GM06990 (cell line): ENCODE results near the gene AP1S1.
"Not testable (repeated sequence)": the region's sequence is repeated elsewhere in the genome, so short reads cannot be mapped to it uniquely, and the experiment has no call there.

Source experiments
- DNase-seq: peaks from one replicate; pipeline ENCODE4 v3.0.0-alpha.2; 2011; ENCODE audit not compliant: insufficient read length; ENCODE audit errors: extremely low read depth
- H3K27me3 ChIP-seq: replicated peaks from 2 replicates; pipeline ENCODE4 v1.6.0; 2011; ENCODE audit warnings: low read length; ENCODE audit not compliant: control insufficient read depth, insufficient read depth
- H3K36me3 ChIP-seq: 2 replicates; pipeline ENCODE4 v1.5.1; 2011; ENCODE audit warnings: low read length; ENCODE audit not compliant: control insufficient read depth, insufficient read depth
- H3K4me3 ChIP-seq: replicated peaks from 2 replicates; pipeline ENCODE4 v1.5.1; 2011; ENCODE audit warnings: low read depth, mild to moderate bottlenecking, control low read depth, low read length
- TF ChIP-seq, protein P1 (sequence below): IDR thresholded peaks from 2 replicates; pipeline ENCODE4 v1.5.1; 2011; ENCODE audit warnings: low read length, control low read depth, mild to moderate bottlenecking, inconsistent platforms; ENCODE audit not compliant: insufficient read depth, poor library complexity, severe bottlenecking

Gene AP1S1

GRCh38 chr7:101153969-101154692 lies at the start of gene AP1S1:
AP1S1 (plus strand) TSS chr7:101154476; CDS start chr7:101154515, 39 bp downstream.
- peak; percentile 97 for DNase-seq
- TF ChIP-seq, protein P1, sequence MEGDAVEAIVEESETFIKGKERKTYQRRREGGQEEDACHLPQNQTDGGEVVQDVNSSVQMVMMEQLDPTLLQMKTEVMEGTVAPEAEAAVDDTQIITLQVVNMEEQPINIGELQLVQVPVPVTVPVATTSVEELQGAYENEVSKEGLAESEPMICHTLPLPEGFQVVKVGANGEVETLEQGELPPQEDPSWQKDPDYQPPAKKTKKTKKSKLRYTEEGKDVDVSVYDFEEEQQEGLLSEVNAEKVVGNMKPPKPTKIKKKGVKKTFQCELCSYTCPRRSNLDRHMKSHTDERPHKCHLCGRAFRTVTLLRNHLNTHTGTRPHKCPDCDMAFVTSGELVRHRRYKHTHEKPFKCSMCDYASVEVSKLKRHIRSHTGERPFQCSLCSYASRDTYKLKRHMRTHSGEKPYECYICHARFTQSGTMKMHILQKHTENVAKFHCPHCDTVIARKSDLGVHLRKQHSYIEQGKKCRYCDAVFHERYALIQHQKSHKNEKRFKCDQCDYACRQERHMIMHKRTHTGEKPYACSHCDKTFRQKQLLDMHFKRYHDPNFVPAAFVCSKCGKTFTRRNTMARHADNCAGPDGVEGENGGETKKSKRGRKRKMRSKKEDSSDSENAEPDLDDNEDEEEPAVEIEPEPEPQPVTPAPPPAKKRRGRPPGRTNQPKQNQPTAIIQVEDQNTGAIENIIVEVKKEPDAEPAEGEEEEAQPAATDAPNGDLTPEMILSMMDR, result no peak
- peak within 1 kb of the TSS; percentile 92 for H3K4me3 ChIP-seq
- peaks cover 2% of the 10 kb centered on the region for H3K36me3 ChIP-seq
- H3K27me3 ChIP-seq, result no peaks in the 10 kb centered on the region

- no peaks in the 10 kb centered on the region for H3K36me3 ChIP-seq
- no peaks in the 10 kb centered on the region for H3K27me3 ChIP-seq
- TF ChIP-seq, protein P1, result no peak
- no peak for DNase-seq
- H3K4me3 ChIP-seq, result no peak overlapping the region
These were observed 49.5 kb upstream of the AP1S1 start for GRCh38 chr7:101104799-101105198.

GRCh38 chr7:101105248-101105647 lies 49.0 kb upstream of the AP1S1 start:
- not testable (repeated sequence) for H3K36me3 ChIP-seq, H3K27me3 ChIP-seq, H3K4me3 ChIP-seq, DNase-seq

DNA sequence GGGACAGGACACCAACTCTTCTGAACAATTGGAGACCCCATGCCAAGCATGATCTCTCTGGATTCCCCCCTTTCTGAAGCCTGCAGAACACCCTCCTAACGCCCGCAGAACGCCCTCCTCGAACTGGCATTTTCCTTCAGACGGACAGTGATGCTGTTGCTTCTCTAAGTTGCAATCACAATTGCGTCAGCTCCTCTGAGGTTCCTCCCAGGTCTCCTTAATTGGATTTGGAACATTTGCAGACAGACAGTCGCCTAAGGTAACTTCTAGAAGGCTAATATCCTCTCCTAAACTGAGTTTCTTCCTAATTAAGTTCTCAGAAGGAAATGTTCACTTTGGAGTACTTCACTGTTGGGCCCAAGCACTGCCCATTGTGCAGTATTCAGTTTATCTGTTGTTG lies 47.9 kb upstream of the AP1S1 start:
- Histone ChIP-seq H3K27me3 (no peaks in the 10 kb centered on the region), H3K4me3 (no peak overlapping the region), H3K36me3 (no peaks in the 10 kb centered on the region)
- DNase-seq, result no peak
- TF ChIP-seq, protein P1, result no peak

- Histone ChIP-seq H3K36me3 (no peaks in the 10 kb centered on the region), H3K4me3 (no peak overlapping the region), H3K27me3 (no peaks in the 10 kb centered on the region)
- TF ChIP-seq, protein P1, result no peak
- DNase-seq, result peak; percentile 76
These were observed 45.9 kb upstream of the AP1S1 start for GRCh38 chr7:101108330-101108857.

- Histone ChIP-seq H3K4me3 (no peak overlapping the region), H3K27me3 (no peaks in the 10 kb centered on the region), H3K36me3 (no peaks in the 10 kb centered on the region)
- no peak for DNase-seq
- TF ChIP-seq, protein P1, result no peak
These were observed 45.3 kb upstream of the AP1S1 start for GRCh38 chr7:101108961-101109360.
